Stromal cell of bone marrow (primary cell): ENCODE measurements around the gene UNC79.
"Not testable (repeated sequence)": the region's sequence is repeated elsewhere in the genome, so short reads cannot be mapped to it uniquely, and the experiment has no call there.

Source experiments
- DNase-seq: peaks from one replicate; pipeline ENCODE4 v3.0.0-alpha.2; 2012; ENCODE audit warnings: low read depth

The UNC79 gene

GRCh38 chr14:93493622-93494021 lies 62.9 kb downstream of the UNC79 start:
- not testable (repeated sequence) for DNase-seq

GRCh38 chr14:93496856-93497741 lies 66.4 kb downstream of the UNC79 start:
- no peak for DNase-seq

- no peak for DNase-seq
These were observed 79.3 kb downstream of the UNC79 start for GRCh38 chr14:93510056-93510455.

- no peak for DNase-seq
These were observed 80.3 kb downstream of the UNC79 start for GRCh38 chr14:93511001-93511400.

GRCh38 chr14:93520053-93520607 lies 89.4 kb downstream of the UNC79 start:
- no peak for DNase-seq

- DNase-seq: no peak
These were observed 91.5 kb downstream of the UNC79 start for GRCh38 chr14:93522221-93522620.

- DNase-seq: not testable (repeated sequence)
These were observed 94.5 kb downstream of the UNC79 start for GRCh38 chr14:93525216-93525615.

GRCh38 chr14:93525696-93526451 lies 95.1 kb downstream of the UNC79 start:
- DNase-seq: peak; percentile 82

- peak; percentile 40 for DNase-seq
These were observed 96.5 kb downstream of the UNC79 start for GRCh38 chr14:93527203-93527607.

- DNase-seq: no peak
These were observed 98.3 kb downstream of the UNC79 start for GRCh38 chr14:93528884-93529558.

- DNase-seq: no peak
These were observed 100.9 kb downstream of the UNC79 start for GRCh38 chr14:93531644-93532043.

GRCh38 chr14:93532541-93532940 lies 101.8 kb downstream of the UNC79 start:
- DNase-seq: no peak

GRCh38 chr14:93533437-93533836 lies 102.7 kb downstream of the UNC79 start:
- DNase-seq: no peak

GRCh38 chr14:93533842-93534241 lies 103.1 kb downstream of the UNC79 start:
- DNase-seq: no peak

- no peak for DNase-seq
These were observed 104.8 kb downstream of the UNC79 start for GRCh38 chr14:93535537-93535936.

GRCh38 chr14:93536945-93537344 lies 106.2 kb downstream of the UNC79 start:
- no peak for DNase-seq

- no peak for DNase-seq
These were observed 107.2 kb downstream of the UNC79 start for GRCh38 chr14:93537951-93538350.

- no peak for DNase-seq
These were observed 107.7 kb downstream of the UNC79 start for GRCh38 chr14:93538413-93538812.

- DNase-seq: no peak
These were observed 109.5 kb downstream of the UNC79 start for GRCh38 chr14:93540235-93540634.

GRCh38 chr14:93543766-93544165 lies 113.0 kb downstream of the UNC79 start:
- DNase-seq: peak; percentile 21

- no peak for DNase-seq
These were observed 113.5 kb downstream of the UNC79 start for GRCh38 chr14:93544212-93544611.

- DNase-seq: no peak
These were observed 115.9 kb downstream of the UNC79 start for GRCh38 chr14:93546642-93547041.
